Measurements from ENCODE around the gene EXO1.

DNA sequence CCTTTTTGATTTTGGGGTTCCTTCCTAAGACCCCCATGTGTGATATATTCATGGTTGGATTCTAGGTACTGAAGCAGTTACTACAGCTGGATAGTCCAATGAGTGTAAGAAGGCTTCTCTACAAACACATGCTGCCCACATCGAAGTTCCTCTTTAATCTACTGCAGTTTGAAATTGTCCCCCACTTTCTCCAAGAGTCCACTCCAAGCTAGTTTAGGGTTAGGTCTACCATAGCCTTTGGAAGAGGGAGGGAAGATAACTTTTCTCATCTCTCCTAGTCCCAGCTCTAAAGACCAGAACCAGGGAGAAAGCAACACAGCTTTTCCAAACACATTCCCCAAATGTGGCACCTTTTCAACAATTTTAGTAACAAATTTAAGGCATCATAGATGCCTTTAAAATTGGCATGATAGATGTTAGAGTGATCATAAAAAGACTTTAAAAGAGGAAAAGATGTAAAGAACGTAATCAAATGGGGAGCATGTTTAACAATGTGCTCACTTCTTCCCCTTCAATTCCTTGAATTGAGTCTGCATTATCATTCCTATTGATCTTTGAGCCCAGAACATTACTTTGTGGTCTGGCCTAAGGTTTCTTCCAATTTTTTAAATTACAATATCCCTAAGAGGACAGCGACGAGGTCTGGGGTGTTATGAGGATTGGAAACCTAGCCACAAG, 1.0 kb upstream of the EXO1 start:
- TF ChIP-seq, protein P1, sequence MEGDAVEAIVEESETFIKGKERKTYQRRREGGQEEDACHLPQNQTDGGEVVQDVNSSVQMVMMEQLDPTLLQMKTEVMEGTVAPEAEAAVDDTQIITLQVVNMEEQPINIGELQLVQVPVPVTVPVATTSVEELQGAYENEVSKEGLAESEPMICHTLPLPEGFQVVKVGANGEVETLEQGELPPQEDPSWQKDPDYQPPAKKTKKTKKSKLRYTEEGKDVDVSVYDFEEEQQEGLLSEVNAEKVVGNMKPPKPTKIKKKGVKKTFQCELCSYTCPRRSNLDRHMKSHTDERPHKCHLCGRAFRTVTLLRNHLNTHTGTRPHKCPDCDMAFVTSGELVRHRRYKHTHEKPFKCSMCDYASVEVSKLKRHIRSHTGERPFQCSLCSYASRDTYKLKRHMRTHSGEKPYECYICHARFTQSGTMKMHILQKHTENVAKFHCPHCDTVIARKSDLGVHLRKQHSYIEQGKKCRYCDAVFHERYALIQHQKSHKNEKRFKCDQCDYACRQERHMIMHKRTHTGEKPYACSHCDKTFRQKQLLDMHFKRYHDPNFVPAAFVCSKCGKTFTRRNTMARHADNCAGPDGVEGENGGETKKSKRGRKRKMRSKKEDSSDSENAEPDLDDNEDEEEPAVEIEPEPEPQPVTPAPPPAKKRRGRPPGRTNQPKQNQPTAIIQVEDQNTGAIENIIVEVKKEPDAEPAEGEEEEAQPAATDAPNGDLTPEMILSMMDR (IDR thresholded peaks at IDR 0.05) = no peak
- no peak for TF ChIP-seq POLR2A (IDR thresholded peaks at IDR 0.05)
